Measurements from ENCODE around the gene CST2. TPM values are rescaled to one million over a fixed set of nuclear protein-coding genes. Genes with fewer than 3 reads are reported as not detected.

CST2 gene, protein sequence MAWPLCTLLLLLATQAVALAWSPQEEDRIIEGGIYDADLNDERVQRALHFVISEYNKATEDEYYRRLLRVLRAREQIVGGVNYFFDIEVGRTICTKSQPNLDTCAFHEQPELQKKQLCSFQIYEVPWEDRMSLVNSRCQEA
- not detected in 2 replicates for total RNA-seq

GRCh38 chr20:23826541-23827021 lies at the start of gene CST2:
Gene CST2 (minus strand): TSS chr20:23826729. CDS start chr20:23826660, 69 bp downstream.
- DNase-seq (ENCODE audit: low read depth), result peak; percentile 20
- H3K4me3 ChIP-seq (ENCODE audit: low read depth, low read length), result no peak within 1 kb of the TSS
- TF ChIP-seq, protein P1, sequence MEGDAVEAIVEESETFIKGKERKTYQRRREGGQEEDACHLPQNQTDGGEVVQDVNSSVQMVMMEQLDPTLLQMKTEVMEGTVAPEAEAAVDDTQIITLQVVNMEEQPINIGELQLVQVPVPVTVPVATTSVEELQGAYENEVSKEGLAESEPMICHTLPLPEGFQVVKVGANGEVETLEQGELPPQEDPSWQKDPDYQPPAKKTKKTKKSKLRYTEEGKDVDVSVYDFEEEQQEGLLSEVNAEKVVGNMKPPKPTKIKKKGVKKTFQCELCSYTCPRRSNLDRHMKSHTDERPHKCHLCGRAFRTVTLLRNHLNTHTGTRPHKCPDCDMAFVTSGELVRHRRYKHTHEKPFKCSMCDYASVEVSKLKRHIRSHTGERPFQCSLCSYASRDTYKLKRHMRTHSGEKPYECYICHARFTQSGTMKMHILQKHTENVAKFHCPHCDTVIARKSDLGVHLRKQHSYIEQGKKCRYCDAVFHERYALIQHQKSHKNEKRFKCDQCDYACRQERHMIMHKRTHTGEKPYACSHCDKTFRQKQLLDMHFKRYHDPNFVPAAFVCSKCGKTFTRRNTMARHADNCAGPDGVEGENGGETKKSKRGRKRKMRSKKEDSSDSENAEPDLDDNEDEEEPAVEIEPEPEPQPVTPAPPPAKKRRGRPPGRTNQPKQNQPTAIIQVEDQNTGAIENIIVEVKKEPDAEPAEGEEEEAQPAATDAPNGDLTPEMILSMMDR (IDR thresholded peaks at IDR 0.05; ENCODE audit: insufficient read depth, low read depth, low read length), result no peak

- DNase-seq (ENCODE audit: low read depth), result no peak
- no peak overlapping the region for H3K4me3 ChIP-seq (ENCODE audit: low read depth, low read length)
- TF ChIP-seq, protein P1 (IDR thresholded peaks at IDR 0.05; ENCODE audit: insufficient read depth, low read depth, low read length), result no peak
Measured at GRCh38 chr20:23875606-23876237, 49.2 kb upstream of the CST2 start.

GRCh38 chr20:23874747-23875146 lies 48.2 kb upstream of the CST2 start:
- H3K4me3 ChIP-seq (ENCODE audit: low read depth, low read length), result no peak overlapping the region
- no peak for DNase-seq (ENCODE audit: low read depth)
- TF ChIP-seq, protein P1 (IDR thresholded peaks at IDR 0.05; ENCODE audit: insufficient read depth, low read depth, low read length), result no peak

DNA sequence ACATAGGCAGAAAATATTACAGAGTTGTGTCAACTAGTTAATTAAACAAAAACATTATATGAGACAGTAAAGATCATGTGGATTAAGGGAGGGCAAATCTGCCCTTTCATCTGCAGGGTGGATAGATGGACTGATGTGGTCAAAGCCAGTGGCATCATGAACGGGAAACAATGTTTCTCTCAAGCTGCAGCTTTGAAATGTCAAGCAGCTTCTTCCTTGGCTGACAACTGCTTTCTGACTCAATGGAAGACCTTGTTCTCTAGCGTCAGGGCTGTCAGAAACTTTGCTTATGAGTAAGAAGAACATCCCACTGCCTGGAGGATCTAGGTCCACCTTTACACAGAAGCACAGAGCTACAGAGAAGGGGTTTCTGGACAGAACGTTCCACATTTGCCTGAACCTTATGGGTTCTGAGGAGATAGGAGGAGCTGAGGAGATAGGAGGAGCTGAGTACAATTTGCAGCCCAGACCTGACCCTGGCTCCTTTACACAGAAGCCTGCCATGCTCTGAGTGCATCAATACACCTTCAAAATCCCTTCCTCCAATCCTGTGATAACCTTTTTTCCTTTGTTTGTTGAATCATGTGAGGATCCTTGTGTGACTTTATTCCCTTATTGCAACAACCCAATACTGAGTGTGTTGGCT lies 47.0 kb upstream of the CST2 start:
- TF ChIP-seq, protein P1 (IDR thresholded peaks at IDR 0.05; ENCODE audit: insufficient read depth, low read depth, low read length), result no peak
- no peak overlapping the region for H3K4me3 ChIP-seq (ENCODE audit: low read depth, low read length)
- DNase-seq (ENCODE audit: low read depth), result peak; percentile 9

DNA sequence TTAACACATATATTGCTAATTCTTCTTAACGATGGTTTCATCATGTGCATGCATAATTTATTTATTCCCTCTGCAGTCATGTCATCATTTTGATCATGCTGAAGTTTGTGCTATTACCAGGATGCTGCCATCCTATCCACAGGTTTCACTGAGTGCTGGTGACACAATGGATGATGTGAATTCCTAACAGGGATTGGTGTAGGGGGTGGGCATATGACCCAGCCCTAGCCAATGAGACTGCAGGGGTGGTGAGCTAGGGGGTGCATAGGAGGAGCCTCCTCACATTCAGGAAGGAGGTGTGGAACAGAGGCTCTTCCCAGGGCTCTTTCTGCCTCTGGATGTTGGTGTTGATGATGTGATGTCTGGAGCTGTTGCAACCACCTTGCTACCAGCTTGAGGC lies 45.5 kb upstream of the CST2 start:
- TF ChIP-seq, protein P1 (IDR thresholded peaks at IDR 0.05; ENCODE audit: insufficient read depth, low read depth, low read length), result no peak
- no peak overlapping the region for H3K4me3 ChIP-seq (ENCODE audit: low read depth, low read length)
- DNase-seq (ENCODE audit: low read depth), result no peak

DNA sequence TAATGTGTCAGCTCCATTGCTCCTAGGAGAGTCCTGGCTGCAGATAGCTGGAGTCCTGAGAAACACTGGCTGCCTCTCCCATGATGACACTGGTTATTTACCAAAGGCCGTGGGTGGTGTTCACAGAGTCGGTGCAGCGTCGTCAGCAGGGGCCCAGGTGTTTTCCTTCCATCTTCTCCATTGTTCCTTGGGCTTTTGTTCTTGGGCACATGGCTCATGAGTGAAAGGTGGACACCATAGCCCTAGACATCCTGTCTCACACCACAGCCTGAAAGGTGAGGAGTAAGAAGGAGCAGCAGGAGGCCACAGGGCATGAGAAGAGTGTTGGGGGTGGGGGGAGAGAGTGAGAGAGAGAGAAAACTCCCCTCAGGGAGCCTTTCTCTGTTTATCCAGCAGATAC lies 43.9 kb upstream of the CST2 start:
- no peak overlapping the region for H3K4me3 ChIP-seq (ENCODE audit: low read depth, low read length)
- DNase-seq (ENCODE audit: low read depth), result no peak
- TF ChIP-seq, protein P1 (IDR thresholded peaks at IDR 0.05; ENCODE audit: insufficient read depth, low read depth, low read length), result no peak
